HCT116 (cell line): ENCODE data around the gene ACTR3. TPM values are rescaled to one million over a fixed set of nuclear protein-coding genes. Genes with fewer than 3 reads are reported as not detected.

Experiments
- ATAC-seq: fragments of 200-7000 bp; cut with Tn5 transposase; 2 replicates; pipeline ENCODE4 v1.9.1; 2020; ENCODE audit warnings: mild to moderate bottlenecking, moderate library complexity
- BruUV-seq: library from RNA; stranded (reverse); fragments of 400-500 nt; replicated peaks from 2 replicates; lab custom pipeline; 2021; lab: Mats Ljungman, UMichigan
- CTCF ChIA-PET: fragments of 300-600 bp; sonication (Branson Sonifier 250); formaldehyde crosslinking; loops from one replicate; lab custom pipeline; 2021; ENCODE audit warnings: antibody characterized with exemption; lab: Charles Lee
- POLR2A ChIA-PET: fragments of 300-600, 350-600 bp; sonication (Branson Sonifier 250); formaldehyde crosslinking; loops from one replicate; lab custom pipeline; 2021; ENCODE audit warnings: antibody characterized with exemption; lab: Charles Lee
- RAD21 ChIA-PET, 2 experiments: fragments of 300-600 bp; sonication (Branson Sonifier 250); formaldehyde crosslinking; loops; one replicate each; lab custom pipeline; 2023; ENCODE audit warnings: low total read pairs in 2 of 2; ENCODE audit not compliant: uncharacterized antibody in 2 of 2, unreplicated experiment in 2 of 2, low non-redundant PET in 1 of 2; lab: Charles Lee
- DNase-seq: peaks from one replicate; pipeline ENCODE4 v3.0.0-alpha.2; 2010; ENCODE audit warnings: low read depth, low spot score
- H2AFZ ChIP-seq: fragments of 200-600 bp; shearing (Covaris generic), sonication (generic); 2 replicates; pipeline ENCODE4 v1.6.1; 2017; ENCODE audit warnings: low read depth, mixed run types, mixed read lengths, antibody characterized with exemption, low read length; ENCODE audit not compliant: poor library complexity, severe bottlenecking
- H3K27ac ChIP-seq: 2 replicates; pipeline ENCODE4 v1.5.1; 2012; ENCODE audit warnings: low read depth, low read length
- H3K27me3 ChIP-seq: fragments of 200-600 bp; sonication (generic); 2 replicates; pipeline ENCODE4 v1.6.1; 2016; ENCODE audit warnings: mixed run types, low read length, mixed read lengths; ENCODE audit not compliant: insufficient read depth
- H3K36me3 ChIP-seq, 2 experiments: fragments of 200-500 bp in 1 of 2; fragments of 200-600 bp in 1 of 2; sonication (Bioruptor generic) in 1 of 2; sonication (generic) in 1 of 2; 2 replicates each; pipeline versions ENCODE4 v1.5.1 to v1.6.1; 2014 to 2016; ENCODE audit warnings: low read length in 2 of 2, inconsistent platforms in 1 of 2, mixed read lengths in 1 of 2, mixed run types in 1 of 2; ENCODE audit not compliant: insufficient read depth in 2 of 2, control insufficient read depth in 1 of 2
- H3K4me1 ChIP-seq, 2 experiments: fragments of 200-600 bp in 1 of 2; sonication (generic) in 1 of 2; 2 replicates each; pipeline versions ENCODE4 v1.5.1 to v1.6.1; 2012 to 2017; ENCODE audit warnings: low read length in 2 of 2, inconsistent platforms in 1 of 2, mild to moderate bottlenecking in 1 of 2, mixed read lengths in 1 of 2, mixed run types in 1 of 2, moderate library complexity in 1 of 2; ENCODE audit not compliant: insufficient read depth in 2 of 2, control insufficient read depth in 1 of 2
- H3K4me2 ChIP-seq: fragments of 200-600 bp; sonication (generic); 2 replicates; pipeline ENCODE4 v1.6.1; 2017; ENCODE audit warnings: mixed run types, low read length, mixed read lengths
- H3K4me3 ChIP-seq, 2 experiments: fragments of 200-600 bp in 1 of 2; sonication (generic) in 1 of 2; replicated peaks in 1 of 2; 2 replicates each; pipeline ENCODE4 v1.5.1; 2011 to 2016; ENCODE audit warnings: low read length in 2 of 2, control low read depth in 1 of 2, low read depth in 1 of 2, mild to moderate bottlenecking in 1 of 2, mixed read lengths in 1 of 2, mixed run types in 1 of 2
- H3K79me2 ChIP-seq: fragments of 200-600 bp; sonication (generic); 2 replicates; pipeline ENCODE4 v1.6.1; 2017; ENCODE audit warnings: mild to moderate bottlenecking, mixed run types, low read length, moderate library complexity, mixed read lengths; ENCODE audit not compliant: insufficient read depth
- H3K9ac ChIP-seq: fragments of 200-600 bp; sonication (generic); 2 replicates; pipeline ENCODE4 v1.6.1; 2016; ENCODE audit warnings: low read length, mixed read lengths
- H3K9me2 ChIP-seq: fragments of 200-600 bp; sonication (generic), shearing (Covaris generic); 2 replicates; pipeline ENCODE4 v1.6.1; 2017; ENCODE audit warnings: mixed run types, mild to moderate bottlenecking, moderate library complexity; ENCODE audit not compliant: insufficient read depth
- H3K9me3 ChIP-seq, 2 experiments: fragments of 200-500 bp in 1 of 2; fragments of 200-600 bp in 1 of 2; sonication (Bioruptor generic) in 1 of 2; sonication (generic) in 1 of 2; 2 replicates each; pipeline ENCODE4 v1.6.1; 2014 to 2017; ENCODE audit warnings: low read length in 2 of 2, mixed read lengths in 2 of 2, inconsistent platforms in 1 of 2, low read depth in 1 of 2, mild to moderate bottlenecking in 1 of 2, mixed run types in 1 of 2, moderate library complexity in 1 of 2; ENCODE audit not compliant: control insufficient read depth in 1 of 2, insufficient read depth in 1 of 2
- H4K20me1 ChIP-seq: fragments of 200-600 bp; sonication (generic), shearing (Covaris generic); 2 replicates; pipeline ENCODE4 v1.6.1; 2017; ENCODE audit warnings: mixed run types, mild to moderate bottlenecking, moderate library complexity; ENCODE audit not compliant: insufficient read depth
- FOSL1 ChIP-seq: IDR thresholded peaks from 2 replicates; pipeline ENCODE4 v1.6.1; 2012; ENCODE audit warnings: low read depth
- POLR2A ChIP-seq: IDR thresholded peaks from 2 replicates; pipeline ENCODE4 v1.7.0; 2011; ENCODE audit warnings: borderline replicate concordance; ENCODE audit not compliant: insufficient read depth, insufficient read length; ENCODE audit errors: extremely low read depth
- RAD21 ChIP-seq: IDR thresholded peaks from 2 replicates; pipeline ENCODE4 v1.6.1; 2012; ENCODE audit warnings: low read depth, mild to moderate bottlenecking
- SIN3A ChIP-seq: IDR thresholded peaks from 2 replicates; pipeline ENCODE4 v1.6.1; 2012; ENCODE audit warnings: low read depth
- SP1 ChIP-seq: IDR thresholded peaks from 2 replicates; pipeline ENCODE4 v1.6.1; 2012; ENCODE audit warnings: low read depth
- ZNF274 ChIP-seq: fragments of 200-500 bp; sonication (Bioruptor generic); IDR thresholded peaks from 2 replicates; pipeline ENCODE4 v1.6.1; 2014; ENCODE audit warnings: mild to moderate bottlenecking, low read depth, low read length, inconsistent platforms
- intact Hi-C: fragments of 100-400 bp; cut with micrococcal nuclease; formaldehyde crosslinking; loops from 2 replicates; pipeline ENCODE4 v1.10.0; 2022
- total RNA-seq: library from RNA; stranded (reverse); gene quantifications from one replicate; pipeline ENCODE4 v1.2.1, GENCODE V29; 2021; ENCODE audit not compliant: unreplicated experiment
- TF ChIP-seq, protein P1 (sequence below), 3 experiments: fragments of 200-600 bp in 1 of 3; sonication (generic) in 1 of 3; IDR thresholded peaks in 2 of 3; conservative IDR thresholded peaks in 1 of 3; 2 replicates each; pipeline ENCODE4 v1.5.1; 2012 to 2017; ENCODE audit warnings: low read depth in 2 of 3, low read length in 2 of 3, antibody characterized with exemption in 1 of 3, borderline replicate concordance in 1 of 3, control low read depth in 1 of 3, mild to moderate bottlenecking in 1 of 3, mixed read lengths in 1 of 3, mixed run types in 1 of 3, moderate library complexity in 1 of 3; ENCODE audit not compliant: insufficient read depth in 1 of 3

The ACTR3 gene
- total RNA-seq, 1 experiment from 2014 or later, result 232 TPM

DNA sequence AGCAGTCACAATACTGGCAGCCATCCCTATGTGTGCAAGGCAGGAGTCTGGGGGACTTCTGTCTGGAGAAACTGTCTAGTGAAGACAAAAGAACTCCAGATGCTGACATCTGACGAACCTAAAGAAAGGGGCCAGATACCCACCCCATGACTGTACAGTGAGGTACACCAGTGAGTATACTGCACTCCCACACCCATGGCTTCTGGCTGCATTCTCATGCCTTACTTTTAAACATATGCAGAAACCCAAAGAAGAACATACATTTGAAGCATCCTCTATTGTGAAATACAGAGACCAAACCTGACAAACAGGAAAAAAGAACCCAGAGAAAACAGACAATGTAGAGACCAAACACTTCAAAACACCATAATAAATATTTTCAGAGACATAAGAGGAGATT, 102.2 kb downstream of the ACTR3 start:
- no peaks in the 10 kb centered on the region for H3K36me3 ChIP-seq
- H4K20me1 ChIP-seq, result no peaks in the 10 kb centered on the region
- H3K27me3 ChIP-seq, result no peaks in the 10 kb centered on the region
- CTCF ChIA-PET, result no interaction called here
- no peak overlapping the region for H3K27ac ChIP-seq
- ATAC-seq (no peak), DNase-seq (no peak)
- H2AFZ ChIP-seq, result no peak overlapping the region
- no peaks in the 10 kb centered on the region for H3K9me2 ChIP-seq
- RAD21 ChIA-PET, result no interaction called here
- H3K4me2 ChIP-seq, result no peak overlapping the region
- H3K9me3 ChIP-seq, result no peaks in the 10 kb centered on the region
- TF ChIP-seq FOSL1 (no peak), SIN3A (no peak), POLR2A (no peak), SP1 (no peak), ZNF274 (no peak)
- no peaks in the 10 kb centered on the region for H3K4me1 ChIP-seq
- no peaks in the 10 kb centered on the region for H3K79me2 ChIP-seq
- H3K9ac ChIP-seq, result no peak overlapping the region
- BruUV-seq, result no TSS peak
- no peak overlapping the region for H3K4me3 ChIP-seq
- intact Hi-C loops, result no loop called here
- POLR2A ChIA-PET, result no interaction called here

DNA sequence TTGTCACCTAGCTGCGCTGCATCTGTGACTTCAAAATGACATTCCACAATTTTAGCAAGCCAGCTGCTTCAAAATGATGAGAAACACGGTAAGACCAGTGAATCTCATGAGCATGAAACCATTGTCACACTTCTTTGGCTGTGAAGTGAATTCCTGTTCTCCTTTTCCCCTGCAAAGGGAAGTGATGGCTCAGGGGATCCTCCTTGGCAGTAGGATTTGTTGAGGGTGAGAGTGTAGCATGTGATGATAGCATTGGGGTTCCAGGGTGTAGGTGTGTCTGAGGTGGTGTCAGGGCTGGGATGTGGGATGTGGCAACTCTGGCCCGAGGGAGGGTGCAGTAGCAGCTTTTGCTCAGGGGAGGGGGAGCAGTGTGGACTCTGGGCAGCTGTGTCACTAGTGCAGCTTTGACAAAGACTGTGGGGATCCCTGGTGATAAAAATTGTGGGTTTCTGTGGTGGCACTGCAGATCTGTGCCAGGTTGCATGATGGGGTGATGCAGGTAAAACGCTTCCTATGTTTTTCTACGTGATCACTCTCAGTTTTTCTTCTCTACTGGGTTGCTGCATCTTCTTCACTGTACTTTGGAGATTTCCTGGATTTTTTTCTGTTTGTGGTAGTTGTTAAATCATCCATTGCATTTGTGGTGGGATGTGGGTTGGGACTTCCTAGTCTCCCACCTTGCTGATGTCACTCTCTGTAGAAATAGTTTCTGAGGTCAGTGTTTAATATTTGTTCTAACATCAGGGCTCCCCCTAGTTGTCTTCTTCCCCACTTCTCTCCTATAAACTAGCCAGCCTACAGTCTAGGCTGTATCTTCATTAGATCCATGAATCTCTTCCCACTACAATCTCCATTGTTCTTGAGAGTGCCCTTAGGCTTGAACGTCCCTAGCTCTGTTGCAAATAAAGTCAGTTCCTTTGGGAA, 107.0 kb downstream of the ACTR3 start:
- CTCF ChIA-PET, result no interaction called here
- Histone ChIP-seq H3K27ac (no peak overlapping the region), H3K9me3 (no peaks in the 10 kb centered on the region), H3K9ac (no peak overlapping the region), H3K79me2 (no peaks in the 10 kb centered on the region), H3K27me3 (no peaks in the 10 kb centered on the region), H3K9me2 (no peaks in the 10 kb centered on the region), H4K20me1 (no peaks in the 10 kb centered on the region), H3K36me3 (no peaks in the 10 kb centered on the region), H2AFZ (no peak overlapping the region), H3K4me1 (no peaks in the 10 kb centered on the region), H3K4me2 (no peak overlapping the region), H3K4me3 (no peak overlapping the region)
- ATAC-seq, result peak; percentile 36; the same call in 1 of the 2 replicates
- RAD21 ChIA-PET, result no interaction called here
- POLR2A ChIA-PET, result no interaction called here
- intact Hi-C loops, result no loop called here
- BruUV-seq, result no TSS peak
- DNase-seq, result no peak
- TF ChIP-seq, protein P1, sequence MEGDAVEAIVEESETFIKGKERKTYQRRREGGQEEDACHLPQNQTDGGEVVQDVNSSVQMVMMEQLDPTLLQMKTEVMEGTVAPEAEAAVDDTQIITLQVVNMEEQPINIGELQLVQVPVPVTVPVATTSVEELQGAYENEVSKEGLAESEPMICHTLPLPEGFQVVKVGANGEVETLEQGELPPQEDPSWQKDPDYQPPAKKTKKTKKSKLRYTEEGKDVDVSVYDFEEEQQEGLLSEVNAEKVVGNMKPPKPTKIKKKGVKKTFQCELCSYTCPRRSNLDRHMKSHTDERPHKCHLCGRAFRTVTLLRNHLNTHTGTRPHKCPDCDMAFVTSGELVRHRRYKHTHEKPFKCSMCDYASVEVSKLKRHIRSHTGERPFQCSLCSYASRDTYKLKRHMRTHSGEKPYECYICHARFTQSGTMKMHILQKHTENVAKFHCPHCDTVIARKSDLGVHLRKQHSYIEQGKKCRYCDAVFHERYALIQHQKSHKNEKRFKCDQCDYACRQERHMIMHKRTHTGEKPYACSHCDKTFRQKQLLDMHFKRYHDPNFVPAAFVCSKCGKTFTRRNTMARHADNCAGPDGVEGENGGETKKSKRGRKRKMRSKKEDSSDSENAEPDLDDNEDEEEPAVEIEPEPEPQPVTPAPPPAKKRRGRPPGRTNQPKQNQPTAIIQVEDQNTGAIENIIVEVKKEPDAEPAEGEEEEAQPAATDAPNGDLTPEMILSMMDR (IDR thresholded peaks at IDR 0.05 in 2 of 3, conservative IDR thresholded peaks at IDR 0.05 in 1 of 3; ENCODE audit: borderline replicate concordance in 1 of 3, insufficient read depth in 1 of 3, low read depth in 2 of 3, low read length in 2 of 3), result 0 out of 6 replicates have a peak, but pooled peaks of 1 of the 3 experiments have one; percentile 10
- TF ChIP-seq SP1 (no peak), RAD21 (peak; percentile 31)
